ENCODE data around the gene KCNAB2. TPM values are rescaled to one million over a fixed set of nuclear protein-coding genes. Genes with fewer than 3 reads are reported as not detected.

Gene KCNAB2
- total RNA-seq, 1 donor from 2014 or later: 3.1 TPM

DNA sequence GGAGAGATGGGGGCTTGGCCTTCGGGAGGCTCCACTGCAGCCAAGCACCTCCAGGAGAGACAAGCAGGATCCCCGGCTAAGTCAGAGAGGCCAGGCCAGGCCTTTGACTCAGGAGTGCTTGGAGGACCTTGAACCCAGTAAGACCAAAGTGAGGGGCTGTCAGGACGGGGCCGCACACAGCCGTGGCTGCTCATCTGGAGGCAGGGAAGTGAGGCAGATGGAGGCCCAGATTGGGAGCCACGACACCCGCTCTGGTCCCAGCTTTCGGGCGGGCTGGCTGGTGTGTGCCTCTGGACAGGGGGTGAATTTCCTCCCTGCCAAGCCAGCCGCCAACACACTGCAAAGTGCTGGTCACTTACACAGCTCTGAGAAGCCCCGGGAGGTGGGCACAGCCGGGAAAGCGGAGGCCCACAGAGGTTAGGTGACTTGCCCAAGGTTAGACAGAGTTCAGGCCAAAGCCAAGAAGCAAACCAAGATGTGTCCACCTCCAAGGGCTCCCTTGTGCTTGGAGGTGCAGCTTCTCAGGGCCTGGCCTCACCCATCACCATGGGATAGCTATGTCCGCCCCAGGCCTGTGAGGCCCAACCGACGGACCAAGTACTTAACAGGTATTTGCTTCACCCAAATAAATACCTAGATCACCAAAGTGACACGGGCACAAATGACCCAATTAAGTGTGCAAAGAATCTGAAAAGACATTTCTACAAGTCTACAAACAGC is 76.1 kb downstream of the KCNAB2 start:
- H3K36me3 ChIP-seq (ENCODE audit: insufficient read depth, low read length): no peaks in the 10 kb centered on the region
- H3K27me3 ChIP-seq (ENCODE audit: insufficient read depth, low read length): no peaks in the 10 kb centered on the region
- peaks cover 2% of the 10 kb centered on the region for H3K9me3 Mint-ChIP-seq (ENCODE audit: unreplicated experiment)
- no peaks in the 10 kb centered on the region for H4K20me1 ChIP-seq (ENCODE audit: insufficient read depth, low read length)
- H3K27me3 Mint-ChIP-seq (ENCODE audit: low read depth, unreplicated experiment): peaks cover 9% of the 10 kb centered on the region
- DNase-seq (ENCODE audit: low read depth) (no peak), FAIRE-seq (no peak)
- TF ChIP-seq EZH2 (IDR thresholded peaks at IDR 0.05; ENCODE audit: insufficient read depth, low read length): no peak
- TF ChIP-seq, protein P1, sequence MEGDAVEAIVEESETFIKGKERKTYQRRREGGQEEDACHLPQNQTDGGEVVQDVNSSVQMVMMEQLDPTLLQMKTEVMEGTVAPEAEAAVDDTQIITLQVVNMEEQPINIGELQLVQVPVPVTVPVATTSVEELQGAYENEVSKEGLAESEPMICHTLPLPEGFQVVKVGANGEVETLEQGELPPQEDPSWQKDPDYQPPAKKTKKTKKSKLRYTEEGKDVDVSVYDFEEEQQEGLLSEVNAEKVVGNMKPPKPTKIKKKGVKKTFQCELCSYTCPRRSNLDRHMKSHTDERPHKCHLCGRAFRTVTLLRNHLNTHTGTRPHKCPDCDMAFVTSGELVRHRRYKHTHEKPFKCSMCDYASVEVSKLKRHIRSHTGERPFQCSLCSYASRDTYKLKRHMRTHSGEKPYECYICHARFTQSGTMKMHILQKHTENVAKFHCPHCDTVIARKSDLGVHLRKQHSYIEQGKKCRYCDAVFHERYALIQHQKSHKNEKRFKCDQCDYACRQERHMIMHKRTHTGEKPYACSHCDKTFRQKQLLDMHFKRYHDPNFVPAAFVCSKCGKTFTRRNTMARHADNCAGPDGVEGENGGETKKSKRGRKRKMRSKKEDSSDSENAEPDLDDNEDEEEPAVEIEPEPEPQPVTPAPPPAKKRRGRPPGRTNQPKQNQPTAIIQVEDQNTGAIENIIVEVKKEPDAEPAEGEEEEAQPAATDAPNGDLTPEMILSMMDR (IDR thresholded peaks at IDR 0.05; ENCODE audit: insufficient read depth, low read depth, low read length): no peak
- no peaks in the 10 kb centered on the region for H3K4me1 Mint-ChIP-seq (ENCODE audit: low read depth, unreplicated experiment)
- H3K9ac ChIP-seq (ENCODE audit: low read length): no peak overlapping the region
- no peak overlapping the region for H3K27ac ChIP-seq (ENCODE audit: low read depth, low read length)
- no peak overlapping the region for H3K27ac Mint-ChIP-seq (ENCODE audit: unreplicated experiment)
- no peak overlapping the region for H3K4me2 ChIP-seq (ENCODE audit: low read length)
- no peaks in the 10 kb centered on the region for H3K36me3 Mint-ChIP-seq (ENCODE audit: low read depth, unreplicated experiment)
- no peaks in the 10 kb centered on the region for H3K9me3 ChIP-seq (ENCODE audit: insufficient read depth, low read depth, low read length)
- H3K4me3 Mint-ChIP-seq (ENCODE audit: unreplicated experiment): no peak overlapping the region
- no peaks in the 10 kb centered on the region for H3K4me1 ChIP-seq (ENCODE audit: insufficient read depth, low read length)
- no peak overlapping the region for H3K4me3 ChIP-seq (ENCODE audit: insufficient read depth, low read depth, low read length)
- H2AFZ ChIP-seq (ENCODE audit: low read depth, low read length): no peak overlapping the region
- H3K79me2 ChIP-seq (ENCODE audit: insufficient read depth, low read length): no peaks in the 10 kb centered on the region

DNA sequence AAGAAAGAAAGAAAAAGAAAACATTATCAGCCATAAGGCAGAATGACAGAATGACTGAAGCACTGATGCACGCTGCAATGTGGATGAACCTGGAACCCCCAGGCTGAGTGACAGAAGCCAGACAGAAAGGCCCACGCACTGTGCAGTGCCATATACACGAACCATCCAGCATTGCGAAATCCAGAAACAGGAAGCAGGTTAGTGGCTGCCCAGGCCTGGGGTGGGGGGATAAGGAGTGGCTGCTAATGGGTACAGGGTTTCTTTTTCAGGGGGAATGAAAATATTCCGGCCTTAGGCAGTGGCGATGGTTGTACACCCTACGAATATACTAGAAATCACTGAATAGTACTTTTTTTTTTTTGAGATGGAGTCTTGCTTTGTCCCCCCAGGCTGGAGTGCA is 77.4 kb downstream of the KCNAB2 start:
- no peaks in the 10 kb centered on the region for H3K27me3 ChIP-seq (ENCODE audit: insufficient read depth, low read length)
- no peak overlapping the region for H3K9ac ChIP-seq (ENCODE audit: low read length)
- DNase-seq (ENCODE audit: low read depth) (no peak), FAIRE-seq (no peak)
- no peaks in the 10 kb centered on the region for H3K36me3 ChIP-seq (ENCODE audit: insufficient read depth, low read length)
- H4K20me1 ChIP-seq (ENCODE audit: insufficient read depth, low read length): no peaks in the 10 kb centered on the region
- H3K27ac ChIP-seq (ENCODE audit: low read depth, low read length): no peak overlapping the region
- no peaks in the 10 kb centered on the region for H3K36me3 Mint-ChIP-seq (ENCODE audit: low read depth, unreplicated experiment)
- no peak for TF ChIP-seq EZH2 (IDR thresholded peaks at IDR 0.05; ENCODE audit: insufficient read depth, low read length)
- TF ChIP-seq, protein P1 (IDR thresholded peaks at IDR 0.05; ENCODE audit: insufficient read depth, low read depth, low read length): no peak
- H3K27me3 Mint-ChIP-seq (ENCODE audit: low read depth, unreplicated experiment): peaks cover 14% of the 10 kb centered on the region
- H3K27ac Mint-ChIP-seq (ENCODE audit: unreplicated experiment): no peak overlapping the region
- H3K9me3 ChIP-seq (ENCODE audit: insufficient read depth, low read depth, low read length): no peaks in the 10 kb centered on the region
- H3K4me1 Mint-ChIP-seq (ENCODE audit: low read depth, unreplicated experiment): no peaks in the 10 kb centered on the region
- no peak overlapping the region for H3K4me3 Mint-ChIP-seq (ENCODE audit: unreplicated experiment)
- no peak overlapping the region for H3K4me2 ChIP-seq (ENCODE audit: low read length)
- no peak overlapping the region for H2AFZ ChIP-seq (ENCODE audit: low read depth, low read length)
- H3K4me1 ChIP-seq (ENCODE audit: insufficient read depth, low read length): no peaks in the 10 kb centered on the region
- no peak overlapping the region for H3K4me3 ChIP-seq (ENCODE audit: insufficient read depth, low read depth, low read length)
- no peaks in the 10 kb centered on the region for H3K79me2 ChIP-seq (ENCODE audit: insufficient read depth, low read length)
- peaks cover 6% of the 10 kb centered on the region for H3K9me3 Mint-ChIP-seq (ENCODE audit: unreplicated experiment)

DNA sequence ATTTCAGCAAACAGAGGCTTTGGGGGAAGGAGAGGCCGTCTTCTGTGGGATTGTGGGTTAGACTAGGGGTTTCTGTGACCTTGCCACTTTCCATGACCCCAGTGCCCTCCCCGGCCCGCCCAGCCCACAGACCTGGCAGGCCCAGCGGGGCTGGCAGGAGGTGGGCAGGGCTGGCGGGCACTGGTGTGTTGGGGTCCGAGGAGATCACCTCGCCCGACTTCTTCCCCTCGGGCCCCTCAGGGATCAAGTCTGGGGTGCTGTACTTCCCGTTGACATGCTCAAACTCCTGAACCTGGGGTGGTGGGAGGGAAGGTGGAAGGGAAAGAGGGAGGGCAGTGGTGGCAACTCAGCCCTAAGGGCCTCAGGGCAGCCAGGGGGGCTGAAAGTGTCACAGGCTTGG is 78.1 kb downstream of the KCNAB2 start:
- DNase-seq (ENCODE audit: low read depth) (no peak), FAIRE-seq (no peak)
- H3K27me3 ChIP-seq (ENCODE audit: insufficient read depth, low read length): no peaks in the 10 kb centered on the region
- H3K27ac ChIP-seq (ENCODE audit: low read depth, low read length): no peak overlapping the region
- no peak overlapping the region for H3K9ac ChIP-seq (ENCODE audit: low read length)
- no peak for TF ChIP-seq EZH2 (IDR thresholded peaks at IDR 0.05; ENCODE audit: insufficient read depth, low read length)
- TF ChIP-seq, protein P1 (IDR thresholded peaks at IDR 0.05; ENCODE audit: insufficient read depth, low read depth, low read length): no peak
- Mint-ChIP-seq H3K27ac (ENCODE audit: unreplicated experiment) (no peak overlapping the region), H3K9me3 (ENCODE audit: unreplicated experiment) (peaks cover 6% of the 10 kb centered on the region), H3K4me3 (ENCODE audit: unreplicated experiment) (no peak overlapping the region), H3K27me3 (ENCODE audit: low read depth, unreplicated experiment) (peaks cover 17% of the 10 kb centered on the region), H3K36me3 (ENCODE audit: low read depth, unreplicated experiment) (no peaks in the 10 kb centered on the region), H3K4me1 (ENCODE audit: low read depth, unreplicated experiment) (no peaks in the 10 kb centered on the region)
- no peak overlapping the region for H3K4me2 ChIP-seq (ENCODE audit: low read length)
- no peaks in the 10 kb centered on the region for H4K20me1 ChIP-seq (ENCODE audit: insufficient read depth, low read length)
- no peaks in the 10 kb centered on the region for H3K79me2 ChIP-seq (ENCODE audit: insufficient read depth, low read length)
- H3K4me1 ChIP-seq (ENCODE audit: insufficient read depth, low read length): no peaks in the 10 kb centered on the region
- no peaks in the 10 kb centered on the region for H3K36me3 ChIP-seq (ENCODE audit: insufficient read depth, low read length)
- H2AFZ ChIP-seq (ENCODE audit: low read depth, low read length): no peak overlapping the region
- no peaks in the 10 kb centered on the region for H3K9me3 ChIP-seq (ENCODE audit: insufficient read depth, low read depth, low read length)
- H3K4me3 ChIP-seq (ENCODE audit: insufficient read depth, low read depth, low read length): no peak overlapping the region

Data from astrocyte (in vitro differentiated cells and primary cell).